ENCODE results near the gene NGDN. TPM values are rescaled to one million over a fixed set of nuclear protein-coding genes. Genes with fewer than 3 reads are reported as not detected.

NGDN gene
- total RNA-seq, 3 donors from 2014 or later (not counting 1 experiment from before 2014, with no cell fraction given): 110 to 136 (median 126) TPM

DNA sequence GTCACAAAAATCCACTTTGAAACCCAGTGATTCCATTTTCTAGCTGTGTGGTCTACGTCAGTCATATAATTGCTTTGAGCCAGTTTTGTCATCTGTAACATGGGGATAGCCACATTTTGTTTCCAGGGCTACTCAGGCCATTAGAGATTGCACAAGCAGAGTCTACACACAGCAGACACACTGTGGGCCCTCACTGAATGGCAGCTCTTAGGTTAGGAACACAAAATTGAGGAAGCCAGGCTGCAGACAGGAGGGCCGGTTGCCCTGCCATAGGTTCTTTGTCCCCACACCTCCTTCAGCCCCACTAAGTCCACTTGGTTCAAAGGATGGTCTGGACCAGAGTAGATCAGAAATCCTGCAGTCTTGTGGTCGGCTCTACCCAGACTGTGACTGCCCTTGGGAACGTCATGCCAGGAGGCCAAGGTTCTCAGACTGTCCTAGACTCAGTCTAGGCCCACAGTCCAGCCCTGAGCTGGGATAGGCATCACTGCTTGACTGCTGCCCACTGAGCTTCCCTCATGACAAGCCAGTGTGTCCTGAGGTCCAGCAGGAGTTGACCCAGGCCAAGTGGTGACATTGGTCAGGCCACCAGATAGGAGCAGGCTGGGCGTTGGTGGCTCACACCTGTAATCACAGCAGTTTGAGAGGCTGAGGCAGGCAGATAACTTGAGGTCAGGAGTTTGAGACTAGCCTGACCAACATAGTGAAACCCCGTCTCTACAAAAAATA lies 30.2 kb upstream of the NGDN start:
- no peak overlapping the region for H3K27ac ChIP-seq (ENCODE audit: low read length)
- H3K27me3 ChIP-seq (ENCODE audit: control insufficient read depth, insufficient read depth, low read length): no peaks in the 10 kb centered on the region
- no peak overlapping the region for H3K4me3 Mint-ChIP-seq
- 84% methylated on average over 6 of the region's 6 CpGs for WGBS (ENCODE audit: insufficient coverage)
- H3K36me3 Mint-ChIP-seq: no peaks in the 10 kb centered on the region
- no peaks in the 10 kb centered on the region for H3K36me3 ChIP-seq (ENCODE audit: control insufficient read depth, insufficient read depth, low read length)
- ATAC-seq (no peak), DNase-seq (no peak)
- H3K27ac Mint-ChIP-seq: no peak overlapping the region
- peaks cover 0 to 6% of the 10 kb centered on the region in 2 donors for H3K4me1 Mint-ChIP-seq
- H3K4me3 ChIP-seq (ENCODE audit: low read length): no peak overlapping the region
- no peaks in the 10 kb centered on the region for H3K4me1 ChIP-seq (ENCODE audit: control insufficient read depth, insufficient read depth, low read length)
- peaks cover 10 to 13% of the 10 kb centered on the region in 2 donors for H3K27me3 Mint-ChIP-seq (ENCODE audit: low read depth in 2 of 2)
- no peaks in the 10 kb centered on the region for H3K9me3 Mint-ChIP-seq
- H3K9me3 ChIP-seq (ENCODE audit: control insufficient read depth, insufficient read depth, low read length): no peaks in the 10 kb centered on the region
- intact Hi-C loops (cut with micrococcal nuclease): no loop called here
- no peak for TF ChIP-seq CTCF (IDR thresholded peaks at IDR 0.05)

DNA sequence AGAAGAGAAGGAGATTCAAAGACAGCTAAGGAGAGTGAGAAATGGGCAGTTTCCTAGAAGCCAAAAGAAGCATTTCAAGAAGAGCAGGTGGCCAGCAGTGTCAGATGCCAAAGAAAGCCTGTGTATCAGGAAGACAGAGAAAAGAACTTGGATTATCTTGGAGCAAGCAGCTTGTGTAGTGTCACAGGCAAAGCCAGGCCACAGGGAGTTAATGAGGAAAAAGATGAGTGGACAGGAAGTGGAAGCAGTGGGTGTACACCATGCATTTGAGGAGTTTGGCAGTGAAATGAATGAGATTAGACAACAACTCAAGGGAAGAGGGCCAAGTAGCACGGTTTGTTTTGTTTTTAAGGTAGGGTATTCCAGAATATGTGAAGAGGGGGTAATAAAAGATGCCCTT lies 28.4 kb upstream of the NGDN start:
- Histone ChIP-seq H3K36me3 (ENCODE audit: control insufficient read depth, insufficient read depth, low read length) (no peaks in the 10 kb centered on the region), H3K27me3 (ENCODE audit: control insufficient read depth, insufficient read depth, low read length) (no peaks in the 10 kb centered on the region), H3K27ac (ENCODE audit: low read length) (no peak overlapping the region), H3K4me1 (ENCODE audit: control insufficient read depth, insufficient read depth, low read length) (no peaks in the 10 kb centered on the region), H3K4me3 (ENCODE audit: low read length) (no peak overlapping the region), H3K9me3 (ENCODE audit: control insufficient read depth, insufficient read depth, low read length) (no peaks in the 10 kb centered on the region)
- H3K27ac Mint-ChIP-seq: no peak overlapping the region
- peaks cover 10 to 13% of the 10 kb centered on the region in 2 donors for H3K27me3 Mint-ChIP-seq (ENCODE audit: low read depth in 2 of 2)
- no peaks in the 10 kb centered on the region for H3K9me3 Mint-ChIP-seq
- intact Hi-C loops (cut with micrococcal nuclease): no loop called here
- 60% methylated on average over 1 of the region's 1 CpG for WGBS (ENCODE audit: insufficient coverage)
- ATAC-seq (no peak), DNase-seq (no peak)
- TF ChIP-seq CTCF (IDR thresholded peaks at IDR 0.05): no peak
- no peaks in the 10 kb centered on the region for H3K36me3 Mint-ChIP-seq
- no peak overlapping the region for H3K4me3 Mint-ChIP-seq
- peaks cover 0 to 6% of the 10 kb centered on the region in 2 donors for H3K4me1 Mint-ChIP-seq

GRCh38 chr14:23442721-23443356 lies 26.7 kb upstream of the NGDN start:
- no peak overlapping the region for H3K4me3 Mint-ChIP-seq
- no peak for DNase-seq

More at GRCh38 chr14:23442721-23443356, 26.7 kb upstream of the NGDN start:
- Mint-ChIP-seq H3K4me1 (peaks cover 0 to 6% of the 10 kb centered on the region in 2 donors), H3K36me3 (no peaks in the 10 kb centered on the region), H3K27me3 (ENCODE audit: low read depth in 2 of 2) (peaks cover 10 to 13% of the 10 kb centered on the region in 2 donors), H3K27ac (no peak overlapping the region), H3K9me3 (no peaks in the 10 kb centered on the region)
- intact Hi-C loops (cut with micrococcal nuclease): no loop called here
- H3K27ac ChIP-seq (ENCODE audit: low read length): no peak overlapping the region
- no peak for TF ChIP-seq CTCF (IDR thresholded peaks at IDR 0.05)
- H3K4me3 ChIP-seq (ENCODE audit: low read length): no peak overlapping the region
- no peak for ATAC-seq
- WGBS (ENCODE audit: insufficient coverage): 78% methylated on average over 9 of the region's 9 CpGs
- no peaks in the 10 kb centered on the region for H3K9me3 ChIP-seq (ENCODE audit: control insufficient read depth, insufficient read depth, low read length)
- no peaks in the 10 kb centered on the region for H3K4me1 ChIP-seq (ENCODE audit: control insufficient read depth, insufficient read depth, low read length)
- H3K27me3 ChIP-seq (ENCODE audit: control insufficient read depth, insufficient read depth, low read length): no peaks in the 10 kb centered on the region
- no peaks in the 10 kb centered on the region for H3K36me3 ChIP-seq (ENCODE audit: control insufficient read depth, insufficient read depth, low read length)
